Inflammatory macrophage (primary cell): ENCODE measurements around the gene COPS9.

Experiments used
- DNase-seq, 2 donors: peaks; one replicate each; pipeline ENCODE4 v3.0.0-alpha.2; 2020 to 2022

Gene COPS9

GRCh38 chr2:240132651-240132980 is 3.5 kb downstream of the COPS9 start:
- no peak for DNase-seq

- DNase-seq: no peak
Measured at GRCh38 chr2:240131941-240132650, 4.0 kb downstream of the COPS9 start.

GRCh38 chr2:240131296-240131695 is 4.8 kb downstream of the COPS9 start:
- DNase-seq: no peak

GRCh38 chr2:240130393-240131195 is 5.5 kb downstream of the COPS9 start:
- no peak for DNase-seq

GRCh38 chr2:240129731-240130392 is 6.2 kb downstream of the COPS9 start:
- DNase-seq: no peak

GRCh38 chr2:240129311-240129710 is 6.8 kb downstream of the COPS9 start:
- no peak for DNase-seq

GRCh38 chr2:240128608-240129145 is 7.4 kb downstream of the COPS9 start:
- DNase-seq: no peak

- DNase-seq: no peak
Measured at GRCh38 chr2:240127911-240128607, 8.0 kb downstream of the COPS9 start.

GRCh38 chr2:240127191-240127750 is 8.8 kb downstream of the COPS9 start:
- no peak for DNase-seq

GRCh38 chr2:240126731-240127130 is 9.4 kb downstream of the COPS9 start:
- no peak for DNase-seq

- DNase-seq: no peak
Measured at GRCh38 chr2:240125742-240126141, 10.4 kb downstream of the COPS9 start.

- DNase-seq: no peak
Measured at GRCh38 chr2:240124651-240125030, 11.5 kb downstream of the COPS9 start.

- no peak for DNase-seq
Measured at GRCh38 chr2:240123821-240124650, 12.1 kb downstream of the COPS9 start.

GRCh38 chr2:240121675-240122074 is 14.4 kb downstream of the COPS9 start:
- no peak for DNase-seq

- DNase-seq: no peak
Measured at GRCh38 chr2:240121190-240121589, 14.9 kb downstream of the COPS9 start.

- DNase-seq: no peak
Measured at GRCh38 chr2:240114233-240114632, 21.9 kb downstream of the COPS9 start.

- no peak for DNase-seq
Measured at GRCh38 chr2:240112914-240113690, 23.0 kb downstream of the COPS9 start.

- DNase-seq: no peak
Measured at GRCh38 chr2:240111253-240111652, 24.9 kb downstream of the COPS9 start.

- DNase-seq: no peak
Measured at GRCh38 chr2:240109386-240109785, 26.7 kb downstream of the COPS9 start.

GRCh38 chr2:240107477-240107796 is 28.7 kb downstream of the COPS9 start:
- DNase-seq: no peak
